GM21717 (cell line): ENCODE results near the gene MB21D2.
"Not testable (repeated sequence)": the region's sequence is repeated elsewhere in the genome, so short reads cannot be mapped to it uniquely, and the experiment has no call there.

ENCODE experiments used
- ATAC-seq: cut with Tn5 transposase; IDR thresholded peaks from one replicate; pipeline ENCODE4 v1.9.1; 2021; ENCODE audit warnings: mild to moderate bottlenecking, moderate library complexity; ENCODE audit not compliant: unreplicated experiment

MB21D2 gene, protein sequence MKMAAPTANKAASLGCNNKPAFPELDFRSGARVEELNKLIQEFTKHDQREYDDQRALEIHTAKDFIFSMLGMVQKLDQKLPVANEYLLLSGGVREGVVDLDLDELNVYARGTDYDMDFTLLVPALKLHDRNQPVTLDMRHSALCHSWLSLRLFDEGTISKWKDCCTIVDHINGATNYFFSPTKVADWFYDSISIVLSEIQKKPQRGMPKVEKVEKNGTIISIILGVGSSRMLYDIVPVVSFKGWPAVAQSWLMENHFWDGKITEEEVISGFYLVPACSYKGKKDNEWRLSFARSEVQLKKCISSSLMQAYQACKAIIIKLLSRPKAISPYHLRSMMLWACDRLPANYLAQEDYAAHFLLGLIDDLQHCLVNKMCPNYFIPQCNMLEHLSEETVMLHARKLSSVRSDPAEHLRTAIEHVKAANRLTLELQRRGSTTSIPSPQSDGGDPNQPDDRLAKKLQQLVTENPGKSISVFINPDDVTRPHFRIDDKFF

DNA sequence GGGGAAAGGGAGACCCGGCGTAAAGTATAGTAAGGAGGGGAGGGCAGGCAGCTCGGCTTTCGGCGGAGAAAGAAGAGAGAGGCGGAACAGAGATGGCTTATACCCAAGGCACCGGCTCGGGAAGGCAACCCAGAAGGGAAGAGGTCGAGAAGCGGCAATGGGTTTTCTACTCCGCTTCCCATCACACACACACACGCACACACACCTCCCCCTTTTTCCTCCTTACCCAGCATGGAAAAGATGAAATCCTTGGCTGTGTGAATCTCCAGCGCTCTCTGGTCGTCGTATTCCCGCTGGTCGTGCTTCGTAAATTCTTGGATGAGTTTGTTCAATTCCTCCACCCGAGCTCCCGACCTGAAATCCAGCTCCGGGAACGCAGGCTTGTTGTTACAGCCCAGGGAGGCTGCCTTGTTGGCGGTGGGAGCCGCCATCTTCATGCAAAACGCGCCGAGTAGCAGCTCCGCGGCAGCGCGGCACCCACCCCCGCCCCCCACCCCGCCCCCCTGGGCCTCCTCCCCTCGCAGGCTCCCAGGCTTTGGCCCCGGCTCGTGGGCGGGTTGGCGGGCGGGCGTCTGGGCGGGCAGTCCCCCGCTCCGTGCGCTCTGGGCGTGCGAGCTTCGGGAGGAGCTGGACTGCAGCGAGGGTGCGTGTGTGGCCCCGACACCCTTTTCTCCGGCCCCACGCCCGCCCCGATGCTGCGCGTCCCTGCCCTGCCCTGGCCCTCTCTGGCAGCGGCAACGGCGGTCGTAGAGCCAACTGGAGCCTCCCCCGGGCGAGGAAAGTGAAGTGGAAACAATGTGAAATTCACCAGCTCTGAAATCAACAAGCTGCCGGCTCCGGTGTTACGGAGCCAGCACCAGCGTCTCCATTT is at the start of gene MB21D2:
TSS of gene MB21D2 (minus strand) at position 453 of the 871 bp plus-strand sequence. CDS start at position 437, 16 bp downstream.
- peak; percentile 58 for ATAC-seq

DNA sequence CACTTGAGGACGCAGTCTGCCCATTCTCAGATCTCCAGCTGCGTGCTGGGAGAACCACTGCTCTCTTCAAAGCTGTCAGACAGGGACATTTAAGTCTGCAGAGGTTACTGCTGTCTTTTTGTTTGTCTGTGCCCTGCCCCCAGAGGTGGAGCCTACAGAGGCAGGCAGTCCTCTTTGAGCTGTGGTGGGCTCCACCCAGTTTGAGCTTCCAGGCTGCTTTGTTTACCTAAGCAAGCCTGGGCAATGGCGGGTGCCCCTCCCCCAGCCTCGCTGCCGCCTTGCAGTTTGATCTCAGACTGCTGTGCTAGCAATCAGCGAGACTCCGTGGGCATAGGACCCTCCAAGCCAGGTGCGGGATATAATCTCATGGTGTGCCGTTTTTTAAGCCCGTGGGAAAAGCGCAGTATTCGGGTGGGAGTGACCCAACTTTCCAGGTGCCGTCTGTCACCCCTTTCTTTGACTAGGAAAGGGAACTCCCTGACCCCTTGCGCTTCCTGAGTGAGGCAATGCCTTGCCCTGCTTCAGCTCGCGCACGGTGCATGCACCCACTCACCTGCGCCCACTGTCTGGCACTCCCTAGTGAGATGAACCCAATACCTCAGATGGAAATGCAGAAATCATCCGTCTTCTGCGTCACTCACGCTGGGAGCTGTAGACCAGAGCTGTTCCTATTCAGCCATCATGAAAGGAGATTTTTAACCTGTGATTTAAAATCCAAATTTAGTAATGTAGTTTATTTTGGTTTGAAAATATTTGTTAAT is 47.5 kb upstream of the MB21D2 start:
- not testable (repeated sequence) for ATAC-seq

DNA sequence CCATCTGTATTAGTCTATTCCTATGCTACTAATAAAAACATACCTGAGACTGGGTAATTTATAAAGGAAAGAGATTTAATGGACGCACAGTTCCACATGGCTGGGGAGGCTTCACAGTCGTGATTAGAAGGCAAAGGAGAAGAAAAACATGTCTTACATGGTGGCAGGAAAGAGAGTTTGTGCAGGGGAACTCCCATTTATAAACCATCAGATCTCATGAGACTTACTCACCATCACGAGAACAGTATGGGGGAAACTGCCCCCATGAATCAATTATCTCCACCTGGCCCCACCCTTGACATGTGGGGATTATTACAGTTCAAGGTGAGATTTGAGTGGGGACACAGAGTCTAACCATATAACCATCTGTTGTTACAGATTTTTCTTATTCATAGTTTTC is 42.1 kb upstream of the MB21D2 start:
- no peak for ATAC-seq

DNA sequence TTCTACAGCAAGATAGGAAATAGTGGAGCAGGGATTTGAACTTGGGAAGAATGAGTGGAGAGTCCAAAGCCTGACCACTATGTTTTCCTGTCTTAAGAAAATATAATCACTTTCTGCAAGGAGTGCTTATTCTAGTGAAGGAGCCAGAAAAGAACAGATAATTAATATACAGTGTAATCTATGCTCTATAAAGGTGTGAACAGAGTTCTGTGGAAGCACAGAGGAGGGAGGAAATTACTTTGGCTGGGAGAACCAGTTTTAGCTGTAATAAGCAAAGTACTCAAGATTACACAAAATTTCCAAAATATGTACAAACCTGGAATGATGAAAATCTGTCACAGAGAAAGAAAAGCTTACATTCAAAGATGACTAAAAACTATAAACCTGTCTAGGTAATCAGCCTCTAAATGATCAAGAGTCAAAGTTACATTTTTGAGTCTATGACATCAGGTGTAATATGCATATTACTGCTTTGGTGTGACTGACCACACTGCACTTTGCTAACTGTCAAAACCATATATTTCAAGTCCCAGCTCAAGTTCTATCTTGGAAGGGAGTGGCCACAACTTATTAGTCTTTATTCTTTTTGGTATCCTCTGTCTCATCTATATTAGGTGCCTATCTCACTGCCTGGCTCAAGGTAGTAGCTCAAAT is 40.7 kb upstream of the MB21D2 start:
- no peak for ATAC-seq

DNA sequence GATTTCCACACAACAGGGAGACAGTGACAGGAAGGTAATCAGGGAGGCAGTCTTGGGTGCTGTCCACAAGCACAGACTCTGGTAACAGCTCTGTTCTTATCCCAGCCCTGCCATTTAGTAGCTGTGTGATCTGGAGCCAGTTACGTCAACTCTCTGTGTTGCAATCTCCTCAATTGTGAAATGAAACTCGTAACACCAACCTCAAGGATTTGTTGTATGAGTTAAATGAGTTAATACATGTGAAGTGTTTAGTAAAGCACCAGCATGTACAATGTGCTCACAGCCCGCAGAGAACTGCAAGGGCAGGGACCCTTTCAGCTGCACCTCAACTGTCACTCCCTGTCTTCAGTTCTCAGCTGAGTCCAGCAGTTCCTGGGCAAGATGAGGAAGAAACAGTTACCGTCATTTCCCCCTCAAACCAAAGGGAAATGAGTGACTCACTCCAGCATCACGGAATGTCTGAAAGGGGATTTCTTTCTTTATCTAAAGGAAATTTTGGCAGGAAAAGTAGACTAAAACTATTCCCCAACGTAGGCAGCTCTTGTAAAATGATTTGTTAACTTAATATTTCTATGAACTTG is 39.9 kb upstream of the MB21D2 start:
- no peak for ATAC-seq

DNA sequence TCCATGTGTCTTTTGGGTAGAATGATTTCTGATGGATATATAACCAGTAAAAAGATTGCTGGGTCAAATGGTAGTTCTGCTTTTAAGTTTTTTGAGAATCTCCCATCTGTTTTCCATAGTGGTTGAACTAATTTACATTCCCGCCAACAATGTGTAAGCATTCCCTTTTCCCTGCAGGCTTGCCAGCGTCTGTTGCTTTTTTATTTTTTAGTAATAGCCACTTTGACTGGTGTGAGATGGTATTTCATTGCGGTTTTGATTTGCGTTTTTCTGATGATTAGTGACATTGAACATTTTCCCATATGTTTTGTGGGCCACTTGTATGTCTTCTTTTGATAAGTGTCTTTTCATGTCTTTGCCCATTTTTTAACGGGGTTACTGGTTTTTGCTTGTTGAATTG is 36.3 kb upstream of the MB21D2 start:
- no peak for ATAC-seq

DNA sequence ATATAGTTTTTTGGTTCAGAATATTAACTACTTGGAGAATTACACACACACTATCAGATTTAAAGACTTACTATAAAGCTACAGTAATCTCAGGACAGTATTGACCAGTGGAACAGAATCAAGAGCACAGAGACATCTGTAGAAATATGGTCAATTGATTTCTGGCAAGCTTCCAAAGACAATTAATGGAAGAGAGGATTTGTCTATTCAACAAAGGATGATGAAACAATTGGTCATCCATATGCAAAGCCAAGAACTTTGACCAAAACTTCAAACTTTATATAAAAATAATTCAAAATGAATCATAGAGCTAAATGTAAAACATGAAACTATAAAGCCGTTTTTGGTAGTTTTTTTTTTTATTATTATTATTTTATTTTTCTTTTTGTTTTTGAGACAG is 29.8 kb upstream of the MB21D2 start:
- ATAC-seq, result no peak

DNA sequence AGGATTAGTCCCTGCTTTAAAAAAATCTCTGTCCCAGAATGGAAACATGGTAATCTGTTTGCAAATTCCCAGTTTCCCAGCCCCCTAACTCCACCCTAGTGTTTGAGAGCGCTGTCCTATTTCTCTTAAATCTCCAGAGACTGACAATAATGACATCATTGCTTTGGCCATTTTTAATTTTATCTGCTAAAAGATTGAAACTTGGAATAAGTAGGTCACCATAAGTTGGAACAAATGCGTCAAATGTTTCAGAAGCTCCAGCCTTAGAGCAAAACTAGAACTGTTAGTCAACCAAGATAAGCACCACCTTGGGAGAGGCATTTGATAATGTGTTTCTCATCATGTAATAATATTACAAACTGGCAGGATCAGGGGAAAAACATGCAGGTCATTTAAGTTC is 25.7 kb upstream of the MB21D2 start:
- ATAC-seq, result no peak

DNA sequence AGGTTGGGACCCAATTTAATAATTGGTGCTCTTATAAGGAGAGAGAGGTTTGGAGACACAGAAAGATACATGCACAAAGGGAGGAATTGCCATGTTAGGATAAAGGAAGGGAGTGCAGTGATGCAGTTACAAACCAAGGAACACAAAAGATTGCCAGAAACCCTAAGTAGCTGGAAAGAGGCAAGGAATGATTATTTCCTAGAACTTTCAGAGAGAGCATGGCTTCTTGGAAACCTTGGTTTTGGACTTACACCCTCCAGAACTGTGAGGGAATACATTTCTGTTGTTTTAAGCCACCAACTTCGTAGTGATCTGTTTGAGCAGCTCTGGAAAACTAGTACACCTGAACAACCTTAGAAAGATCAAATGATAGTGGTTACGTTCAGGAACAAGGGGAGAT is 25.0 kb upstream of the MB21D2 start:
- ATAC-seq, result no peak

DNA sequence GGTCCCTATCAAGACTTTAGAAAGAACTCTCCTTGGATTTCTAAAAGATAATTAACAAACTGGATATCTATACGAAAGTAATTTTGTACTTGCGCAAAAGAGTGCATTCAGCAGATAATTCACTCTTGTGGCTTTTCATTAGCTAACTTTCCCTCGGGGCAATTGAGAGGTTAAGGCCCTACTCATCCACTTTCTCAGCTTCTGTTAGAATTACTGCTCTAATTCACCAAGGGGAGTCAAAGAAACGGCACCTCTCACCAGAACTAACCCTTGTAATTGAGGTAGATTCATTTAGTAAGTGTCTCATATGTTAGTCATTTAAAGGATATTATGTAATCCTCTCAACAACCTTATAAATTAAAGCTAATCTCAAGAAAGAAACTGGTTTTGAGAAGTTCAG is 22.5 kb upstream of the MB21D2 start:
- ATAC-seq, result no peak

DNA sequence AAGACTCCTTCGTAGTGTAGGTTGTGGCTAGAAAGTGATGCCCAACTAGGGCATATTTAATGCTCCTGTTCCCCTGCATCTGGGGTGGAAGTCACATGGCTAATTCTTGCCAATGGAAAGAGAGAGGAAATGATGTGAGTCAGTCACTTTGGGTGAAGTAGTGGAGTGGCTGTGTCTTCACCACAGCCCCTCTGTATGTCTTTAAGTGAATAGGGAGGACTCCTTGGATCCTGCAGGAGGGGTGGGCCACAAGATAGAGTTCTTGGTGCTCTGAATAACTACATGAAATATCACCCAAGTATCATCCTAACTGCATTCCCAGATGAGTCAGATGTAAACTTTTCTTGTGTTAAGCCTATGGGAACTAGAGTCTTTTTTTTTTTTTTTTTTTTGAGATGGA is 17.8 kb upstream of the MB21D2 start:
- ATAC-seq, result no peak

DNA sequence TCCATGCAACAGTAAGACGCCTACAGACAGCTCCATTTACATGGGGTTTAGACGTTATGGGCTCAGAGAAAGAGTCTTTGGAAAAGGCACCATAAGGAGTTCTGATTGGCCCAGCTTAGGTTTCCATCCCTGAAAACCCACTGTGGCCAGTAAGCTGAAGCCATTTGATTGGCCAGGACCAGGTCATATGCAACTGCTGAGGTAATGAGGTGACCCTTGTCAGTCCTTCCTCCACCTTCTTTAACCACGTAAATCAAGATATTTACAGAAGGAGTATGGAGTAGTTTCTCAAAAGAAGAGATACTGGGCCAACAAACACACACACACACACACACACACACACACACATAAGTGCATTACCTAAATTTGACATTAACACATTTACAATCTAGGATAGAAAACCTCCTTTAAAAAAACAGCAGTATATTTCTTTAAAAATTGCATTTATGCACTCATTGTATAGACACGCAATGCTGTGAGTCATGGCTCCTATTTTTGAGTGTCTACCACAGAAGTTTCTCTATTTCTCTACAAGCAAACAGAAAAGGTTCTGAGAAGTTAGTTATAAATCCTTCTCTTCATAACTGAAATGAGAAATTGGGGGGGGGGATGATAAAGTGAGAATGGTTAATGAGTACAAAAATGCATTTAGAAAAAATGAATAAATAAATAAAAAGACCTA is 16.3 kb upstream of the MB21D2 start:
- ATAC-seq, result no peak

DNA sequence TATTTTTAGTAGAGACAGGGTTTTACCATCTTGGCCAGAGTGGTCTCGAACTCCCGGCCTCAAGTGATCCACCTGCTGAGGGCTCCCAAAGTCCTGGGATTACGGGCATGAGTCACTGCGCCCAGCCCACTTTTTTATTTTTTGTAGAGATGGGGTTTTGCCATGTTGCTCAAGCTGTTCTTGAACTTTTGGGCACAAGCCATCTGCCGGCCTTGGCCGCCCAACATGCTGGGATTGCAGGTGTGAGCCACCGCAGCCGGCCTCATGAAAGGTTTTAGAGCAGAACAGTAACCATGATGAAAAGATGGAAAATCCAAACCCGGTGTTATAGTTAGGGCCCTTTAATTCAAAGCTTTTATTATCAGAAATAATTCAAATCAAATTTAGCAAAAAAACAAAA is 15.6 kb upstream of the MB21D2 start:
- no peak for ATAC-seq

DNA sequence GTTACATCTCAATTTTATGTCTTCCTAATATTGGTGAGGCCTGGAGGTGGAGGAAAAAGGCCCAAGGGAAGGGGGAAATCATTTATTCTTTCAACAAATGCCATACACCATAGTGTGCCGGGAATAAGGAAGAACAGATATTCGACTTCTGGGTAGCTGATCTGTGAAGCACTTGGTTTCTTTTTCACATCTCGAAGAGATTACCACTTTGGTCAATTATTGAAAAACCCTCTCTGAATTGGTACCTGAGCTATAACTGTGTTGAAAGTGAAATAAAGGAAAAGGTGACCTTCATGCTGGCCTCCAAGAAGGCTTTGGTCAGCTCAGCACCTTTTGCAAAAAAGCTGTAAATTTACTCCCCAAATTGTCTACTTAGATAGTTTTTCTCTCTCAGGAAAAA is 14.2 kb upstream of the MB21D2 start:
- no peak for ATAC-seq

DNA sequence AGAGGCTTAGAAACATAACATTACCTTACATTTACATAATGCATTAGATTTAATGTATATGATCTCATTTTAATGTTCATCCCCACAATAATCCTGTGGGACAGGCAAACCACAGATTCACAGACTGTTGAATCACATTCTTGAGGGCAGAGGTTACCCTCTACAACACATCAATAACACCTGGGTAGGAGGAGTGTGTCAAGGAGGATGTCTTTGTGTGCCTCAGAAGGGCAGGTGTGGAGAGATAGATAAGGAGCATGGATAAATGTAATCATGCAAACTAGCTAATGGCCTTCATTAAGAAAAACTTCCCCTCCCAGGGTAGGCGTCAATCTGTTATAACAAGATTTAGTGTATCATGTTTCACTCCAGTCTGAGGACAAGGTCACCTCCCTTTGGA is 12.9 kb upstream of the MB21D2 start:
- ATAC-seq, result no peak

DNA sequence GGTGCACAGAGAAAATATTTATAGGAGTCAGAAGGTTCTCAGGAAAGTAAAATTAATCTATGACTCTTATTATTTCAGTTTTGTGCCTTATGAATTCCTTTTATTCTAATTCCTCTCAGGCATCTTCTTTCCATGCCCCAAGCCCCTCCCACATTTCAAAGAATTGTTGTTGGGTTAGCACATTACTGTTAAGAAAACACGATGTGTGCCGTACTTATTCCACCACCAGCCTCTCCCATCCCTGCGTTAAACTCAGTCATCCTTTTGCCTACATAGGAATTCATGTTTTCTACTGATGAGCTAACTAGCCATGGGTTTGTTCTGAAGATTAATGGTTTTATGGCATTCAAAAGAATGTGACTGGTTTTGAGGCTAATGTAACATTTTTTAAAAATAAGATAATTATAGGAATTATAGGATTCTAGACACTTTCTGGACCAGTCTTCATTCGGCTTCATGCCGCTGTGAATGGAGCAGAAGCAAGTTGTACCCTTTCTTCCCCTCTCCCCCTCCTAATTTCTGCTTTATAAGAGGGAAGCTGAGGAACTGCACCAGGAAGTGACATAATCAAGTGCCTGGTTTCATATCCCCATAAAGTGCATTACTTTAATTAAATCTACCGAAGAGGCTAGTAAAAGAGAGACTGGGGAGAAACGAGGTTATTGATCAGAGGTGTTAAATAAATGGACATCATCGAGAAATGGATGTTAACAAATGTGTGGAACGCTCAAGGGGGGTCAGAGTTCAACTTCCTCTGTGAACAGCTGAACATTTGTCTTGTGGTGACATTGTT is 12.3 kb upstream of the MB21D2 start:
- ATAC-seq, result no peak

DNA sequence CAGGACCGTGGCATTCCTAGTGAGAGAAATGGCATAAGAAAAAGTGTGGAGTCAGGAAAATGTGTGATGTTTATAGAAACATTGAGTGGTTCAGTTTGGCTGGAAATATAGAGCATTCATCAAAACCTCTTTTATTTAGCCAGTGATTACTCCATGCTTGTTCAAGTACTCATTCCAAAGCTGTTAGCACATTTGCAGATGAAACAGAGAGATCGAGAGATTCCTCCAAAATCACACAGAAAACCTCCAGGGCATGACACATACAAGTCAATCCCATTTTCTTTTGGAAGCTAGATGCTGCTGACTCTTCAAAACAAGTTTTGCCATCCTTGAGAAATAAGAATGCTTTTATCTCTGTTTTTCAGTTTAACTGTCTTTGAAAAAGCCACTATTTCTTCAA is 11.5 kb upstream of the MB21D2 start:
- no peak for ATAC-seq

DNA sequence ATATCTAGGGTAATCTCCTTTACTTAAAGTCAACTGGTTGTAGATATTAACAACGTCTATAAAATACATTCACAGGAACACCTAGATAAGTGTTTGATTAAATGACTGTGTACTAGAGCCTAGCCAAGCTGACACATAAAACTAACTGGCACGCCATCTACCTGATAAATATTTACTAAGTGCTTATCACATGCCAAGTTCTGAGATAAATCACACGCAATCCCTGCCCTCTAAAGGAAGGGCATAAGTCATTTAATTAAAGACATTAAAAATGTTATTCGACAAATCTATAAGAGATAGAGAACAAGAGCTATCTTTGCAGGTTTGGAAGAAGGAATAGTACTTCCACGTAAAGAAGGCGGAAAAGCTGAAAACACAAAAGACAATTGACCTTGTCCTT is 11.1 kb upstream of the MB21D2 start:
- ATAC-seq, result no peak

DNA sequence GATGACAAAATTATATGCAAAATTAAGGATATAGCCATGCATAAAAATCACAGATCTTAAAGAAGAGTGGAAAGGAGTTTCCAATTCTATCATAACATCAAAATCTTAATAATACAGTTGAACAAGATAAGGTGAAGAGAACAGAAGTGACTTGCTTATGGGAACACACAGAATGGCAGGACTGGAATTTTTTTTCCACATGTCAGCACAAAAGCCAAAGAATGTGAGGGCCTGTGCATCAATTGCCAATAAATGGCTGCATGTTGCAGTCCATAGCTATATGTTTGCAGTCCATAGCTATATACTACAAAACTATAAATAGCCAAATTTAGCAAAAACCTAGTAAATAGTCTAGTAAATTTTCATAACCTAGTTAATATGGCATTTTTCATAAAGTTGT is 10.4 kb upstream of the MB21D2 start:
- no peak for ATAC-seq
